ENCODE data around the gene BUD31.
"Not testable (repeated sequence)": the region's sequence is repeated elsewhere in the genome, so short reads cannot be mapped to it uniquely, and the experiment has no call there.

BUD31 gene

DNA sequence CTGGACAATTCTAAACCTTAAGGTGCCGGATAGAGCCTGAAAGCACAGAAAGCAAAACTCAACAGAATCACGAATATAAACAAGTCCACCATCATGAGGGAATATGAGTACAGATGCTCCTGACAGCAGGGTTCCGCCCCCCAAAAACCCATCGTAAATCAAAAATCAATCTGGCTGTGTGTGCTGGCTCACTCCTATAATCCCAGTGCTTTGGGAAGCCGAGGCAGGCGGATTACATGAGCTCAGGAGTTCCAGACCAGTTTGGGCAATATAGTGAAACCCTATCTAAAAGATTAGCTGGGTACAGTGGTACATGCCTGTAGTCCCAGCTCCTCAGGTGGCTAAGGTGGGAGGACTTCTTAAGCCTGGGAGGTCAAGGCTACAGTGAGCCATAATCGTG is 12.2 kb downstream of the BUD31 start:
- peaks cover 95% of the 10 kb centered on the region for H3K36me3 ChIP-seq (ENCODE audit: control insufficient read depth, insufficient read depth, low read length)
- no peaks in the 10 kb centered on the region for H3K9me3 ChIP-seq (ENCODE audit: control insufficient read depth, insufficient read depth, low read depth, low read length)

DNA sequence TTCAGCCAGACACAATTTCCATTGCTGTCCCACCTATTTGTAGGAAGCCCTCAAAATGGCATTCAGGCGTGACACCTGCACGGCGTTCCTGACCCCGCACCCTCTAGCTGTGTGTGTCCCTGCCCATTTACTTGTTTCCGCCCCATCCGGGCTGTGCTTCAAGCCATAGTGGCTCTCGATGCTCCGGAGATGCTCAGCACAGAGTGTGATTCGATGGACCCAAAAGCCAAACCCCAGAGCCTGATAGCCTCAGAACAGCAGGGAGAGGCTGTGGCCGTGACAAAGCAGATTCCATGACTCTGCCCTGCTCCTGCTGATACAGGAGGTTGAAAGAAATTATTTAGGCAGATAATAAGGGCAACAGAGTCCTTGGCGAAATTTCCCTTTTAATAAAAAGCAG is 13.4 kb downstream of the BUD31 start:
- Histone ChIP-seq H3K9ac (ENCODE audit: low read length) (no peak overlapping the region), H3K4me3 (ENCODE audit: low read depth, low read length) (no peak overlapping the region), H3K36me3 (ENCODE audit: control insufficient read depth, insufficient read depth, low read length) (peaks cover 87% of the 10 kb centered on the region)

More for the DNA sequence above, 12.2 kb downstream of the BUD31 start:
- no peak overlapping the region for H3K9ac ChIP-seq (ENCODE audit: low read length)
- H3K4me3 ChIP-seq (ENCODE audit: low read depth, low read length): no peak overlapping the region
- H3K4me1 ChIP-seq (ENCODE audit: control insufficient read depth, insufficient read depth, low read length): no peaks in the 10 kb centered on the region
- no peak overlapping the region for H3K27ac ChIP-seq (ENCODE audit: low read depth, low read length)
- H3K27me3 ChIP-seq (ENCODE audit: control insufficient read depth, insufficient read depth, low read length): no peaks in the 10 kb centered on the region

DNA sequence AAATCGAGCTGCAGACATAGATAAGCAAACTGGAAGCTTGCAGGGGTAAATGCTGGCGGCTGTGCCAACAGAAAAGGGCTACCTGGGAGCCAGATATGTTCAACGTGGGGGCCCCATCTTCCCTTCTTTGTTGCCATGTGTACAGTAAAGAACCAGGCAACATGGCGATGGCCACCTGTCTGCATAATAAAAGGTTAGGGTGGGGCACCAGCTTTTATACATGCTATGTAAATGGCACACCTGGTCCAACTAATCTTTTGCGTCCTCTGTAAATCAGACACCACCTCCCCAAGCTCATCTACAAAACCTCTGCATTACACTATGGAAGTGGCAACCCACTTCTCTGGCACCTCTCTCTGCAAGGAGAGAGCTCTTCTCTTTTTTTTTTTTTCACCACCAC is 13.9 kb downstream of the BUD31 start:
- Histone ChIP-seq H3K36me3 (ENCODE audit: control insufficient read depth, insufficient read depth, low read length) (peaks cover 82% of the 10 kb centered on the region), H3K9ac (ENCODE audit: low read length) (no peak overlapping the region), H3K27ac (ENCODE audit: low read depth, low read length) (no peak overlapping the region), H3K9me3 (ENCODE audit: control insufficient read depth, insufficient read depth, low read depth, low read length) (no peaks in the 10 kb centered on the region), H3K4me3 (ENCODE audit: low read depth, low read length) (no peak overlapping the region), H3K27me3 (ENCODE audit: control insufficient read depth, insufficient read depth, low read length) (no peaks in the 10 kb centered on the region), H3K4me1 (ENCODE audit: control insufficient read depth, insufficient read depth, low read length) (no peaks in the 10 kb centered on the region)

More for the DNA sequence above, 13.4 kb downstream of the BUD31 start:
- Histone ChIP-seq H3K4me1 (ENCODE audit: control insufficient read depth, insufficient read depth, low read length) (no peaks in the 10 kb centered on the region), H3K27ac (ENCODE audit: low read depth, low read length) (no peak overlapping the region), H3K27me3 (ENCODE audit: control insufficient read depth, insufficient read depth, low read length) (no peaks in the 10 kb centered on the region), H3K9me3 (ENCODE audit: control insufficient read depth, insufficient read depth, low read depth, low read length) (no peaks in the 10 kb centered on the region)

DNA sequence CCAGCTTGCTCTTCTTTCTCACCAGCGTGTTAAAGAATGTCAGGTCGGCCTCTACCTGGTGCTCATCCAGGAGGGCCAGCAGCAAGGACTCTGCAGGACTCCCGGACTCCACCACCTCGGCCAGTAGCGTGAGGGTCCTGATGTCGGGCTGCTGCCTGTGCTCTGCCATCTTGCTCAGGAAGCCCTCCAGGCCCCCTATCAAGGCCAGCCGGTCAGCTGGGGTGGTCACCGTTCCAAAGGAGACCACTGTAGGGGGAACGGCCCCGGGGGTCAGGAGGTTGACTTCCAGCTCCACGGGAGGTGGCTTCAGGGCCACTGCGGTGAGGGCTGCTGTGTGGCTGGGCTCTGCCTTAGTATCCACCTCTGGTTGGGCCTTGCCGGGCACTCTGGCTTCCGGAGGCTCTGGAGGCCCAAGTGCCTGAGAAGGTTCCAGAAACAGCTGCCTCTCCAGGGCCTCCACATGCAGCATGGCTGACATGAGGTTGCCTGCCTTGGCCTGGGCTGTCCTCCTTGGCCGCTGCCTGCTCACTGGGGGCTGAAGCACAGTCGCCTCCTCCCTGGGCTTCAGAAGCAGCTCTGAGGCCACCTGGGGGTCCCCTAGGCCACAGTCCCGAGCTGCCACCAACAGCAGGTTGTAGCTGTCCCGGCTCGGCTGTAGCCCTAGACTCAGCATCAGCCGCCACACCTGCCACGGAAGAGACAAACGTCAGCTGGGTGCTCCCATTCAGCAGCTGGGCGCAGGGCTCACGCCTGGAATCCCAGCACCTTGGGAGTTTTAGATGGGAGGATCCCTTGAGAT is 16.4 kb downstream of the BUD31 start:
- no peaks in the 10 kb centered on the region for H3K9me3 ChIP-seq (ENCODE audit: control insufficient read depth, insufficient read depth, low read depth, low read length)

DNA sequence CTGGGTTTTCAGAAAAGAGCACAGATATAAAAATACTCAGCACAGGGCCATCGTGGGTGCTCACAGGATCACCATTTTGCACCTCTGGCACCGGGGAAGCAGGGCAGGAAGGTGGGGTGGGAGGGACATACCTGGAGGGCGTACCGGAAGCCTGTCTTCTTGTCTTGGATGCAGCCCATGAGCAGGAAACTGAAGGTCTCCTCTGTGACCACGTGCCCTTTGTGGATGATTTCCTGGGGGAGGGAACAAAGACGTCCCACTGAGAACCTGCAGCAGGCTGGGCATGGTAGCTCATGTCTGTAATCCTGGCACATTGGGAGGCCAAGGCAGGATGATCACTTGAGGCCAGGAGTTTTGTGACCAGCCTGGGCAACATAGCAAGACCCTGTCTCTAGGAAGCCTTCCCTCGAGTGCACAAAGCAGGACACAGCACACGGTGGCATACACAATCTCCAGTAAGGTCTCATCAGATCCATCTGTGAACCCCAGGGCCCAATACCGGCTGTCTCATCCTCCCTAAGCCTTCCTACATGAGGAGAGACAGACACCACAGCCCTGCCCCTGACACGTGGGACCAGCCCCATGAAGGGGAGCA is 20.3 kb downstream of the BUD31 start:
- Histone ChIP-seq H3K27ac (ENCODE audit: low read depth, low read length) (no peak overlapping the region), H3K4me1 (ENCODE audit: control insufficient read depth, insufficient read depth, low read length) (no peaks in the 10 kb centered on the region), H3K4me3 (ENCODE audit: low read depth, low read length) (no peak overlapping the region), H3K36me3 (ENCODE audit: control insufficient read depth, insufficient read depth, low read length) (peaks cover 77% of the 10 kb centered on the region), H3K9me3 (ENCODE audit: control insufficient read depth, insufficient read depth, low read depth, low read length) (no peaks in the 10 kb centered on the region), H3K27me3 (ENCODE audit: control insufficient read depth, insufficient read depth, low read length) (no peaks in the 10 kb centered on the region), H3K9ac (ENCODE audit: low read length) (no peak overlapping the region)

More for the DNA sequence above, 16.4 kb downstream of the BUD31 start:
- Histone ChIP-seq H3K36me3 (ENCODE audit: control insufficient read depth, insufficient read depth, low read length) (peaks cover 79% of the 10 kb centered on the region), H3K27me3 (ENCODE audit: control insufficient read depth, insufficient read depth, low read length) (no peaks in the 10 kb centered on the region), H3K4me3 (ENCODE audit: low read depth, low read length) (no peak overlapping the region), H3K9ac (ENCODE audit: low read length) (no peak overlapping the region), H3K4me1 (ENCODE audit: control insufficient read depth, insufficient read depth, low read length) (no peaks in the 10 kb centered on the region), H3K27ac (ENCODE audit: low read depth, low read length) (no peak overlapping the region)

DNA sequence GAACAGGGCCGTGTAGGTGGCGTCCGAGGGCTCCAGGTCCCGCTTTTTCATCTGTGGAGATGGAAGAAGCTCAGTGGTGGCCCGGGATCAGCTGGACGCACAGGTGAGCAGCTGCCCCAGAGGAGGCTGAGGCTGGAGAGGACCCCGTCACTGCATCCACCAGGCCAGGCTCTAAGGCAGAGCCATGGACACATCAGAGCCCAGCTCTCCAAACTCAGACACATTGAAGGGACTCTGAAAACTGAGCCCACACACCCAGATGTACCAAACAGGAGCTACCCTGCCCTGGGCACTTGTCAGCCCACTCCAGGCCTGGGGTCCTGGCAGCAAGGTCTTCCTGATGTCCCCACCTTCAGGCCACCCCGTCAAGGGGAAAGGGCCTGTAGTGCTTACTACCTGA is 21.0 kb downstream of the BUD31 start:
- peaks cover 77% of the 10 kb centered on the region for H3K36me3 ChIP-seq (ENCODE audit: control insufficient read depth, insufficient read depth, low read length)

DNA sequence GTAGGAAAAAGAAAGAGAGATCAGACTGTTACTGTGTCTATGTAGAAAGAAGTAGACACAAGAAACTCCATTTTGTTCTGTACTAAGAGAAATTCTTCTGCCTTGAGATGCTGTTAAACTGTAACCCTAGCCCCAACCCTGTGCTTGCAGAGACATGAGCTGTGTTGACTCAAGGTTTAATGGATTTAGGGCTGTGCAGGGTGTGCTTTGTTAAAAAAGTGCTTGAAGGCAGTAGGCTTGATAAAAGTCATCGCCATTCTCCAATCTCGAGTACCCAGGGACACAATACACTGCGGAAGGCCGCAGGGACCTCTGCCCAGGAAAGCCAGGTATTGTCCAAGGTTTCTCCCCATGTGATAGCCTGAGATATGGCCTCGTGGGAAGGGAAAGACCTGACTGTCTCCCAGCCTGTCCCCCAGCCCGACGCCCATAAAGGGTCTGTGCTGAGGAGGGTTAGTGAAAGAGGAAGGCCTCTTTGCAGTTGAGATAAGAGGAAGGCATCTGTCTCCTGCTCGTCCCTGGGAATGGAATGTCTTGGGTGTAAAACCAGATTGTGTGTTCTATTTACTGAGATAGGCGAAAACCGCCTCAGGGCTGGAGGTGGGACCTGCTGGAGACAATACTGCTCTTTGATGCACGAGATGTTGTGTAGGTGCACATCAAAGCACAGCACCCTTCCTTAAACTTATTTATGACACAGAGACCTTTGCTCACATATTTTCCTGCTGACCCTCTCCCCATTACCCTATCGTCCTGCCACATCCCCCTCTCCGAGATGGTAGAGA is 23.2 kb downstream of the BUD31 start:
- not testable (repeated sequence) for H3K27me3 ChIP-seq (ENCODE audit: control insufficient read depth, insufficient read depth, low read length); H3K27ac ChIP-seq (ENCODE audit: low read depth, low read length); H3K4me1 ChIP-seq (ENCODE audit: control insufficient read depth, insufficient read depth, low read length); H3K4me3 ChIP-seq (ENCODE audit: low read depth, low read length); H3K9me3 ChIP-seq (ENCODE audit: control insufficient read depth, insufficient read depth, low read depth, low read length)
- peaks cover 67% of the 10 kb centered on the region for H3K36me3 ChIP-seq (ENCODE audit: control insufficient read depth, insufficient read depth, low read length)
- H3K9ac ChIP-seq (ENCODE audit: low read length): peak overlapping the region; percentile 24

More for the DNA sequence above, 21.0 kb downstream of the BUD31 start:
- no peak overlapping the region for H3K9ac ChIP-seq (ENCODE audit: low read length)
- H3K27ac ChIP-seq (ENCODE audit: low read depth, low read length): no peak overlapping the region
- no peak overlapping the region for H3K4me3 ChIP-seq (ENCODE audit: low read depth, low read length)
- H3K4me1 ChIP-seq (ENCODE audit: control insufficient read depth, insufficient read depth, low read length): no peaks in the 10 kb centered on the region
- no peaks in the 10 kb centered on the region for H3K9me3 ChIP-seq (ENCODE audit: control insufficient read depth, insufficient read depth, low read depth, low read length)
- no peaks in the 10 kb centered on the region for H3K27me3 ChIP-seq (ENCODE audit: control insufficient read depth, insufficient read depth, low read length)

DNA sequence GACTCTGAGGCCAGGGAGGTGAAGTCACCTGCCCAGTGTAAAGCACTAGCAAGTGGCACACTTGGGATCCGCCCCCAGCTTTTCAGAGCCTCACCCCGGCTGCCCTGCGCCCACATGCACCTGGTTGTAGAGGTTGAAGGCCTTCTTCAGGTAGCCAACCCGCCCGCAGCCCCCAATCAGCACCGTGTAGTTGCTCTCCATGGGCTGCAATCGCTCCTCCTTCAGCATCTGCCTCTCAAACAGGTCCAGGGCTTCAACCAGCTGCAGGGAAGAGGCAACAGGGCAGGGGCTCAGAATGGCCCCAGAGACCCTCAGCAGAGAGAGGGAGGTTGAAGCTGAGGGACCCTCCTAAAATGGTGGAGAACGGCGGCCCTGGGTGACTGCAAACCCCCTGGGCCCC is 24.4 kb downstream of the BUD31 start:
- Histone ChIP-seq H3K9ac (ENCODE audit: low read length) (no peak overlapping the region), H3K27me3 (ENCODE audit: control insufficient read depth, insufficient read depth, low read length) (no peaks in the 10 kb centered on the region), H3K9me3 (ENCODE audit: control insufficient read depth, insufficient read depth, low read depth, low read length) (no peaks in the 10 kb centered on the region), H3K27ac (ENCODE audit: low read depth, low read length) (no peak overlapping the region), H3K4me1 (ENCODE audit: control insufficient read depth, insufficient read depth, low read length) (peaks cover 5% of the 10 kb centered on the region; the same call in 1 of the 2 replicates), H3K36me3 (ENCODE audit: control insufficient read depth, insufficient read depth, low read length) (peaks cover 64% of the 10 kb centered on the region), H3K4me3 (ENCODE audit: low read depth, low read length) (no peak overlapping the region)

DNA sequence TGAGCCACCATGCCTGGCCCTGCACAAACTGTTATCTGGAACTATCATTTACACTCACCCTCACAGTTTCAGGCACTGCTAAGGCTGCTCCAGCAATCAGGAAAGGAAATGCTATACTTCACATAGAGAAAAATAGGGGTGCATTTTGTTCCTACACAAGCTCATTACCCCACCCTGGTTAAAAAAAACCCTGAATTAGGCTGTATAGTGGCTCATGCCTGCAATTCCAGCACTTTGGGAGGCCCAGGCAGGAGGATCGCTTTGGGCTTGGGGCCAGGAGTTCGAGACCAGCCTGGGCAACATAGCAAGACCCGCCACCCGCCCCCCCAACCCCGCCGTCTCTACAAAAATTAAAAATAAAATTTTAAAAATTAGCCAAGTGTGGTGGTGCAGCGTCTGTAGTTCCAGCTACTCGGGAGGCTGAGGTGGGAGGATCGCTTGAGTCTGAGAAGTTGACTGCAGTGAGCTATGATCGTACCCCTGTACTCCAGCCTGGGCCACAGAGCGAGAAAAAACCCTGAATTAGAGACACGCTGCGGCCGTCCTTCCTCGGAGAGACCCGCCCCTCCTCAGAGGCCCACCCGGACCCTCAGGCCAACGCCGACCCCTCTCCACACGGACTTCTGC is 29.3 kb downstream of the BUD31 start:
- Histone ChIP-seq H3K9ac (ENCODE audit: low read length) (peak overlapping the region; percentile 91), H3K27ac (ENCODE audit: low read depth, low read length) (peak overlapping the region; percentile 94), H3K36me3 (ENCODE audit: control insufficient read depth, insufficient read depth, low read length) (peaks cover 36% of the 10 kb centered on the region), H3K4me3 (ENCODE audit: low read depth, low read length) (peak overlapping the region; percentile 93), H3K27me3 (ENCODE audit: control insufficient read depth, insufficient read depth, low read length) (no peaks in the 10 kb centered on the region), H3K4me1 (ENCODE audit: control insufficient read depth, insufficient read depth, low read length) (peaks cover 18% of the 10 kb centered on the region), H3K9me3 (ENCODE audit: control insufficient read depth, insufficient read depth, low read depth, low read length) (no peaks in the 10 kb centered on the region)

DNA sequence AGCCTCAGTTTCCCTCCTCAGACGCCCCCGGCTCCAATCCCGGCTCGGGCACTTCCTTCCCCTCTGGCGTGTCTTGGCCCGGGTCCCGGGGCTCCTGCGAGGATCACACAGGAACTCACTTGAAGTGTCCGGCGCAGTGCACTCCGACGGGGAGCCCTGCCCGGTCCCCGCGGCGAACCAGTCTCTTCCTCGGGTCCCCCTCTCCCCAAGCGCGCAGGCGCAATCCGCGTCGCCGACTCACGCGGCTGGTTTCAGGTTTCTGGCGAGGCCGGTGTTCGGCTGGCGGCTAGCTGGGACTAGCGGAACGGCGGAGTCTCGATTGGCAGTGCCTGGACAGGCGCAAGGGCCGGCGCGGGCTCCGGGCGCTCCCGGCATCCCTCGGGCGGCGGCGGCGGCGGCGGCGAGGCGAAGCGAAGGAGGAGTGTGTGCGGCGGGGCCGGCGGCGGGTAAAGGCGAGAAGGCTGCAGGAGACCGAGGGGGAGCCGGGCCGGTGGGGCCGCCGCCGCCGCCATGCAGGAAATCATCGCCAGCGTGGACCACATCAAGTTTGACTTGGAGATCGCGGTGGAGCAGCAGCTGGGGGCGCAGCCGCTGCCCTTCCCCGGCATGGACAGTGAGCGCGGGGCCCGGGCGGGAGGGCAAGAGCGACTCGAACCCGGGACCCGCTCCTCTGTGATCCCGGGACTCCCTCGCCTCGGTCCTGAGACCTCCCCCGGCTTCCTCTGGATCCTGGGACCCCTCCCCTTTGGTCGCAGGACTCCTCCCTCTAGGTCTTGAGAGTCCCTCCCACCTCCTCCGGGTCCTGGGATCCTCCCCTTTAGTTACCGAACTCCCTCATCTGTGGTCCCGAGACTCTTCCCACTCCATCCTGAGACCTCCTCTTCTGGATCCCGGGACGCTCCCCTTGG is 30.1 kb downstream of the BUD31 start, which contains the start of the genes CPSF4 and PTCD1:
Gene CPSF4, plus strand, starts transcription at position 371 of the 908 bp plus-strand sequence. Its CDS starts 140 bp downstream, at position 511.
Gene PTCD1, minus strand, starts transcription at position 226 of the 908 bp plus-strand sequence. CDS start 3,556 bp downstream, outside the sequence.
- H3K36me3 ChIP-seq (ENCODE audit: control insufficient read depth, insufficient read depth, low read length): peaks cover 37% of the 10 kb centered on the region
- peak within 1 kb of the TSS; percentile 93 for H3K4me3 ChIP-seq (ENCODE audit: low read depth, low read length)
- H3K27ac ChIP-seq (ENCODE audit: low read depth, low read length): peak within 1 kb of the TSS; percentile 94
- H3K9ac ChIP-seq (ENCODE audit: low read length): peak within 1 kb of the TSS; percentile 91
- no peaks in the 10 kb centered on the region for H3K27me3 ChIP-seq (ENCODE audit: control insufficient read depth, insufficient read depth, low read length)
- peaks cover 18% of the 10 kb centered on the region for H3K4me1 ChIP-seq (ENCODE audit: control insufficient read depth, insufficient read depth, low read length)
- no peaks in the 10 kb centered on the region for H3K9me3 ChIP-seq (ENCODE audit: control insufficient read depth, insufficient read depth, low read depth, low read length)

Measured in HUES6 (cell line).